ENCODE data around the gene MAP3K5. TPM values are rescaled to one million over a fixed set of nuclear protein-coding genes. Genes with fewer than 3 reads are reported as not detected.

MAP3K5 gene
- total and polyA plus RNA-seq, 9 of the 15 experiments (the other 6 are each of a cell fraction or from before 2014, with no cell fraction given): 2.2 to 13.0 (median 9.9) TPM

DNA sequence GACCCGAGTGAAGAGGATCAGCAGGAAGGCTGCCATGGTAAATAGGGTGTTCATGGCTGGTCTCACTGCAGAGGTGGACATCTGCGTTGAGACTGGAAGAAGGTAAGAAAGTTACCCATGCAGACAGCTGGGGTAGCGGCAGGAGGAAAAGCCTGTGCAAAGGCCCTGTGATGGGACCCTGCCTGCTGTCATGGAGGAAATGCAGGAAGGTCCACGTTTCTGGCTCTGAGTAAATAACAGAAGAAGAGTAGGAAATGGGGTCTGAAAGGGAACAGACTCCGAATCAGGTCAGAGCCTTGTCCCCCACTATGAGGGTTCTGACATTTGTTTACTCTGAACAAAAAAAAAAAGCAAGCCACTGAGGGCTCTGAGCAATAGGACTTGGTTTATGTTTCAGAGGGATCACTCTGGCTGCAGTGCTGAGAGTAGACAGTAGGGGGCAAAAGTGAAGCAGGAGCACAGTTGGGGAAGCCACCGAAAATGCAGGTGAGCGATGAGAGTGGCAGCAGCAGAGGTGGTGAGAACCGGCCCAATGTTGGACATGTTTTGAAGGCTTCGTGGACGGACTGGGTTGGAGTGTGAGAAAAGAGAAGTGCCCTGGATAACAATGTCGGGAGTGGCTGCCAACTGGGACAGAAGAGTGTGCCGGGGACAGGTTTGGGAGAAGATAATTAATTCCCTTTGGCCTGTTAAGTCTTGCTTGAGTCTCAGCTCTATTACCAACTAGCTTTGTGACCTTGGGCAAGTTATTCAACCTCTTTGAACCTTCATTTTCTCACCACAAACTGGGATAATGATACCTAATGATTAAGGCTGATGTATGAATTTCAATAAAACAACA is 184.1 kb downstream of the MAP3K5 start (continued):
- TF ChIP-seq, protein P1, sequence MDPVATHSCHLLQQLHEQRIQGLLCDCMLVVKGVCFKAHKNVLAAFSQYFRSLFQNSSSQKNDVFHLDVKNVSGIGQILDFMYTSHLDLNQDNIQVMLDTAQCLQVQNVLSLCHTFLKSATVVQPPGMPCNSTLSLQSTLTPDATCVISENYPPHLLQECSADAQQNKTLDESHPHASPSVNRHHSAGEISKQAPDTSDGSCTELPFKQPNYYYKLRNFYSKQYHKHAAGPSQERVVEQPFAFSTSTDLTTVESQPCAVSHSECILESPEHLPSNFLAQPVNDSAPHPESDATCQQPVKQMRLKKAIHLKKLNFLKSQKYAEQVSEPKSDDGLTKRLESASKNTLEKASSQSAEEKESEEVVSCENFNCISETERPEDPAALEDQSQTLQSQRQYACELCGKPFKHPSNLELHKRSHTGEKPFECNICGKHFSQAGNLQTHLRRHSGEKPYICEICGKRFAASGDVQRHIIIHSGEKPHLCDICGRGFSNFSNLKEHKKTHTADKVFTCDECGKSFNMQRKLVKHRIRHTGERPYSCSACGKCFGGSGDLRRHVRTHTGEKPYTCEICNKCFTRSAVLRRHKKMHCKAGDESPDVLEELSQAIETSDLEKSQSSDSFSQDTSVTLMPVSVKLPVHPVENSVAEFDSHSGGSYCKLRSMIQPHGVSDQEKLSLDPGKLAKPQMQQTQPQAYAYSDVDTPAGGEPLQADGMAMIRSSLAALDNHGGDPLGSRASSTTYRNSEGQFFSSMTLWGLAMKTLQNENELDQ (CRISPR knock-in tag; IDR thresholded peaks at IDR 0.05; ENCODE audit: borderline replicate concordance): no peak
- no peak for TF ChIP-seq FIP1L1 (IDR thresholded peaks at IDR 0.05; ENCODE audit: low read depth, low read length, poor library complexity, severe bottlenecking)
- no peak for TF ChIP-seq TGIF2 (CRISPR knock-in tag; IDR thresholded peaks at IDR 0.05)
- no peak for TF ChIP-seq CCNT2 (IDR thresholded peaks at IDR 0.05; ENCODE audit: borderline replicate concordance, extremely low read depth, insufficient read length, low read depth, low read length)
- no peak for TF ChIP-seq GTF2E2 (tag; IDR thresholded peaks at IDR 0.05)
- TF ChIP-seq CEBPB (tag; IDR thresholded peaks at IDR 0.05): no peak
- TF ChIP-seq SIX5 (IDR thresholded peaks at IDR 0.05; ENCODE audit: borderline replicate concordance in 1 of 2, insufficient read depth in 1 of 2, low read depth in 1 of 2, low read length in 2 of 2): no peak
- TF ChIP-seq MTF1 (CRISPR knock-in tag; IDR thresholded peaks at IDR 0.05; ENCODE audit: borderline replicate concordance): no peak
- TF ChIP-seq ZNF76 (CRISPR knock-in tag; IDR thresholded peaks at IDR 0.05; ENCODE audit: borderline replicate concordance): no peak
- TF ChIP-seq POLR2A (conservative IDR thresholded peaks at IDR 0.05): no peak
- TF ChIP-seq ZNF324 (CRISPR knock-in tag; IDR thresholded peaks at IDR 0.05): no peak
- no peak for TF ChIP-seq HOXB6 (CRISPR knock-in tag; IDR thresholded peaks at IDR 0.05; ENCODE audit: borderline replicate concordance)
- no peak for TF ChIP-seq PRPF4 (IDR thresholded peaks at IDR 0.05; ENCODE audit: insufficient read depth, low read depth, low read length, poor library complexity, severe bottlenecking)
- no peak for TF ChIP-seq CHCHD3 (CRISPR knock-in tag; IDR thresholded peaks at IDR 0.05)
- no peak for TF ChIP-seq TEAD2 (tag; IDR thresholded peaks at IDR 0.05)
- no peak for TF ChIP-seq ZBTB43 (CRISPR knock-in tag; IDR thresholded peaks at IDR 0.05)
- no peak for TF ChIP-seq PRMT5 (CRISPR knock-in tag; IDR thresholded peaks at IDR 0.05)
- no peak for TF ChIP-seq NFXL1 (CRISPR knock-in tag; IDR thresholded peaks at IDR 0.05)
- no peak; the same call in 1 of the 2 replicates for TF ChIP-seq STAG1 (CRISPR knock-in tag; IDR thresholded peaks at IDR 0.05; ENCODE audit: borderline replicate concordance)
- peak; percentile 36; the same call in 1 of the 2 replicates for TF ChIP-seq ZNF384 (IDR thresholded peaks at IDR 0.05; ENCODE audit: low read depth, low read length)
- TF ChIP-seq, protein P2, sequence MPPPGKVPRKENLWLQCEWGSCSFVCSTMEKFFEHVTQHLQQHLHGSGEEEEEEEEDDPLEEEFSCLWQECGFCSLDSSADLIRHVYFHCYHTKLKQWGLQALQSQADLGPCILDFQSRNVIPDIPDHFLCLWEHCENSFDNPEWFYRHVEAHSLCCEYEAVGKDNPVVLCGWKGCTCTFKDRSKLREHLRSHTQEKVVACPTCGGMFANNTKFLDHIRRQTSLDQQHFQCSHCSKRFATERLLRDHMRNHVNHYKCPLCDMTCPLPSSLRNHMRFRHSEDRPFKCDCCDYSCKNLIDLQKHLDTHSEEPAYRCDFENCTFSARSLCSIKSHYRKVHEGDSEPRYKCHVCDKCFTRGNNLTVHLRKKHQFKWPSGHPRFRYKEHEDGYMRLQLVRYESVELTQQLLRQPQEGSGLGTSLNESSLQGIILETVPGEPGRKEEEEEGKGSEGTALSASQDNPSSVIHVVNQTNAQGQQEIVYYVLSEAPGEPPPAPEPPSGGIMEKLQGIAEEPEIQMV (tag; conservative IDR thresholded peaks at IDR 0.05; ENCODE audit: low read depth): no peak
